Medulla oblongata (tissue), 1 donor: Measurements from ENCODE around the gene AMIGO3.

ENCODE experiments used
- DNase-seq: peaks from one replicate; pipeline ENCODE4 v3.0.0-alpha.2; 2015; ENCODE audit errors: extremely low spot score

The AMIGO3 gene

GRCh38 chr3:49724586-49724985, 5.1 kb upstream of the AMIGO3 start:
- no peak for DNase-seq

GRCh38 chr3:49723628-49724551, 4.4 kb upstream of the AMIGO3 start, which contains the start of gene GMPPB:
TSS of gene GMPPB (minus strand) at chr3:49723951. CDS start at chr3:49723726, 225 bp downstream.
- peak; percentile 97 for DNase-seq

- DNase-seq, result peak; percentile 29
These were observed 3.8 kb upstream of the AMIGO3 start for GRCh38 chr3:49723296-49723627.

DNA sequence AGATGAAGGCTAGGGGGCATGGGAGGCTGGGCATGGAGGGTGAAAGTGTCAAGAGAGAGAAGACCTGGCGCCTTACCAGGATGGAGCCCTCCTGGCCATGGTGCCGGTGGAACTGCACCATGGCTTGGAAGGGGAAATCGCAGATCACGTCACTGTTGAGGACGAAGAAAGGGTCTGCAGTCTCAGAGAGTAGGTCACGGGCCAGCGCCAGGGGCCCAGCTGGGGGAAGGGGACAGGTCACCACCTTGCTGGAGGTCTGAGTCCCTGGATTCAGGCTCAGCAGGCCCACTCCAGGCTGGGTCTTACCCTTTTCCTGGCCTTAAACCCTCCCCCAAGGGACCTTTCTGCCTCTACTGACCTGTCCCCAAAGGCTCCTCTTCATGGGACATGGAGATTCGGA, 3.4 kb upstream of the AMIGO3 start:
- DNase-seq, result no peak

DNA sequence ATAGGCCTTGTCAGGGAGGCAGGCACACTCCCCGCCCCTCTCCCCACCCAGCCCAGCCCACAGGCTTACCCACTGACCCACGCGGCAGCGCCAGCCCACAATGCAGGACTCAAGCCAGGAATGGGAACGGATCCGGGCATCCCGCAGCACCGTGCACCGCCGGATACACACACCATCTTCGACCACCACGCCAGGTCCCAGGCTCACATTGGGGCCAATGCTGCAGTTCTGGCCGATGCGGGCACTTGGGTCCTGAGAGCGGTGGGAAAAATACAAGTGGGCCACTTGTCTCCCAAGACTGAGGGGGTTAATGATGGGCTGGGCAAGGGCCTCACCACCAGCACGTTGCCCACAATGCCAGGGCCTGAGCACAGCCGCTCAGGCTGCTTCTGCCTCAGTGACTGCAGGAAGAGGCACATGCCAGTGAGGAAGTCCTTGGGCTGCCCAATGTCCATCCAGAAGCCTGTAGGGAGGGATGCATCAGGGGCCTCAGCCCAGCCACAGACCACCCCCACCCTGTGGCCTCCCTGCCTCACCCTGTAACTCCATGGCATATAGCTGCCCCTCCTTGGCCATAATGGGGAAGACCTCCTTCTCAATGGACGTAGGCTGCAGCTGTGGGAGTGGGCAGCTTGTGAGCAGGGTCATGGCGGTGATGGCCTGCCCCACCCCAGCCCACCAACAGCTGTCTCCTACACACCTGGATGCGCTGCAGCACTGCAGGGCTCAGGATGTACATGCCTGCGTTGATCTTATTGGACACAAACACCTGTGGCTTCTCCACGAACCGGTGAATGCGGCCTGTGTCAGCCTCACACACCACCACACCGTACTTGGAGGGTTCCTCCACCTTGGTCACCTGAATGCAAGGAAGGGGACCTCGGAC, 2.7 kb upstream of the AMIGO3 start:
- no peak for DNase-seq

GRCh38 chr3:49721596-49721895, 2.1 kb upstream of the AMIGO3 start:
- no peak for DNase-seq

- no peak for DNase-seq
These were observed 1.5 kb upstream of the AMIGO3 start for GRCh38 chr3:49720855-49721595.

- no peak for DNase-seq
These were observed 648 bp downstream of the AMIGO3 start for GRCh38 chr3:49718858-49719213.

GRCh38 chr3:49717959-49718857, 1.3 kb downstream of the AMIGO3 start:
- no peak for DNase-seq

- DNase-seq, result no peak
These were observed 2.1 kb downstream of the AMIGO3 start for GRCh38 chr3:49717211-49717958.

- DNase-seq, result no peak
These were observed 2.7 kb downstream of the AMIGO3 start for GRCh38 chr3:49716691-49717210.

GRCh38 chr3:49716169-49716568, 3.3 kb downstream of the AMIGO3 start:
- no peak for DNase-seq

GRCh38 chr3:49715611-49716121, 3.8 kb downstream of the AMIGO3 start:
- DNase-seq, result no peak

DNA sequence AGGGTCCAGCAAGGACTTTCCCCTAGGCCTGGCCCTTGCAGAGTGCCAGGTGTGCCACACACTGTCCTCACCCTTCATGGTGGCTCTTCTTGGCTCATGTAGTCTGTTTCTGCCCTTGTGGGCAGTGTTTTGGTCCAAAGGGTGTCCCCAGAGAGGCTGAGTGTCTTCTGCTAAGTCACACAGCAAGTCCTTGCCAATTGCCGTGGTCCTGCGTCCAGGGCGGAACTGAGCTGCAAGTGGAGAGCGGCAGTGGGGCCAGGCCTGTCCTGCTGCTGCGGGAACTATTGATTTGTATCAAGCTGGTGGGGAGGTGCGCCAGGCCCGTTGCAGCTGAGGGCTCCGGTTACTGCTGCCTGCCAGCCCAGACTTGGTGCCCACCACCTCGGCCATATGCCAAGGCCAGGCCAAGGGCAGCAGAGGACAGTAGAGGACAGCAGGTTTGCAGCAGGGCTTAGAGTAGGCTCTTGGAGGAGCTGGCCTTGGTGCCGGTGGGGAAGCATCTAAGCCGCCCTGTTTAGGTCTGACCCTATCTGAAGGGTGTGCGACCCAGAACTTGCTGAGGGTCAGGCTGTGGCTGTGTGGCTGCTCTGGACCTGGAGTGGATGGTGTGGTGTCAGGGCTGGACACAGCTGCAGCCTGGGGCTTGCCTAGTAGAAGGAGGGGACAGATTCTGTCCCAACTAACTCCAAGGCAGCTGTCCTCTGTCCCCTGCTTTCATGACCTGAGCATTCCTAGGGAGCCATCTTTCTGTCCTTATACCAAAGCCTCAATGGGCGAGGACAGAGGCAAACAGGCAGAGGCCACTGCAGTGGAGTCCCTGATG, 4.5 kb downstream of the AMIGO3 start:
- no peak for DNase-seq

GRCh38 chr3:49713336-49714105, 6.0 kb downstream of the AMIGO3 start:
- DNase-seq, result no peak

GRCh38 chr3:49712631-49713317, 6.7 kb downstream of the AMIGO3 start:
- DNase-seq, result no peak

GRCh38 chr3:49712166-49712565, 7.3 kb downstream of the AMIGO3 start:
- DNase-seq, result no peak

- no peak for DNase-seq
These were observed 8.0 kb downstream of the AMIGO3 start for GRCh38 chr3:49711489-49711888.
